Uterus (tissue), 2 donors: ENCODE measurements around the gene PLAU.

Experiments used
- CTCF ChIP-seq, 4 experiments: fragments of 200-600 bp in 2 of 4; fragments of 450-650 bp in 2 of 4; sonication (generic) in 2 of 4; IDR thresholded peaks; one replicate each; pipeline ENCODE4 v1.5.1; 2016 to 2019; ENCODE audit warnings: antibody characterized with exemption in 4 of 4, mild to moderate bottlenecking in 2 of 4, moderate library complexity in 1 of 4
- POLR2A ChIP-seq, 2 donors: fragments of 450-650 bp; IDR thresholded peaks; one replicate each; pipeline ENCODE4 v1.6.1; 2016; ENCODE audit warnings: antibody characterized with exemption in 2 of 2, mild to moderate bottlenecking in 1 of 2, moderate library complexity in 1 of 2

- TF ChIP-seq CTCF (IDR thresholded peaks at IDR 0.05): no peak
- no peak for TF ChIP-seq POLR2A (IDR thresholded peaks at IDR 0.05)
Observed at GRCh38 chr10:73915206-73915851, 4.4 kb downstream of the PLAU start.
